Spleen (tissue), 7 donors: Measurements from ENCODE around the gene RAB4A.

Experiments used
- CTCF ChIP-seq, 11 experiments: fragments of 200-600 bp in 7 of 11; fragments of 450-650 bp in 4 of 11; sonication (generic) in 4 of 11; IDR thresholded peaks in 8 of 11; conservative IDR thresholded peaks in 3 of 11; 1 replicate in 7 of 11; 2 replicates in 4 of 11; pipeline versions ENCODE4 v1.4.0 to v1.8.0; 2016 to 2021; ENCODE audit warnings: antibody characterized with exemption in 11 of 11, inconsistent platforms in 4 of 11, mild to moderate bottlenecking in 1 of 11
- POLR2A ChIP-seq, 3 donors: fragments of 450-650 bp; IDR thresholded peaks; one replicate each; pipeline ENCODE4 v1.5.1; 2017; ENCODE audit warnings: antibody characterized with exemption in 3 of 3, mild to moderate bottlenecking in 1 of 3
- POLR2AphosphoS5 ChIP-seq, 3 donors: sonication (generic); formaldehyde crosslinking; IDR thresholded peaks; one replicate each; pipeline ENCODE4 v1.5.1; 2017; ENCODE audit warnings: antibody characterized with exemption in 3 of 3
- donor health status: DM: no; HTN: no; CAD: no; lungs with moderate emphysema.
- donor health status: DM: no; HTN: no; CAD: no.
- donor health status: DM: no; HTN: no; CAD: no.

GRCh38 chr1:229344937-229345684 lies 74.2 kb downstream of the RAB4A start:
- TF ChIP-seq CTCF (IDR thresholded peaks at IDR 0.05 in 8 of 11, conservative IDR thresholded peaks at IDR 0.05 in 3 of 11), result no peak
- TF ChIP-seq POLR2AphosphoS5 (IDR thresholded peaks at IDR 0.05), result no peak
- TF ChIP-seq POLR2A (IDR thresholded peaks at IDR 0.05), result no peak
